GM19455 (cell line): Measurements from ENCODE around the gene MXD3.

ENCODE experiments used
- ATAC-seq: cut with Tn5 transposase; IDR thresholded peaks from one replicate; pipeline ENCODE4 v1.9.1; 2021; ENCODE audit not compliant: unreplicated experiment

The MXD3 gene

GRCh38 chr5:177304392-177305119 lies 7.1 kb downstream of the MXD3 start:
- no peak for ATAC-seq

- no peak for ATAC-seq
Observed at GRCh38 chr5:177303925-177304391, 7.7 kb downstream of the MXD3 start.

GRCh38 chr5:177303121-177303924 lies 8.4 kb downstream of the MXD3 start, which contains the start of the genes PRELID1 and RAB24:
Gene PRELID1, plus strand, starts transcription at chr5:177303799. Its CDS starts 187 bp downstream, at chr5:177303986.
Gene RAB24, minus strand, starts transcription at chr5:177303719. Its CDS starts 431 bp downstream, at chr5:177303288.
- peak; percentile 64 for ATAC-seq

- no peak for ATAC-seq
Observed at GRCh38 chr5:177302354-177303110, 9.2 kb downstream of the MXD3 start.

GRCh38 chr5:177301503-177302165 lies 10.1 kb downstream of the MXD3 start:
- no peak for ATAC-seq

GRCh38 chr5:177300951-177301350 lies 10.7 kb downstream of the MXD3 start:
- ATAC-seq, result no peak

GRCh38 chr5:177300236-177300880 lies 11.3 kb downstream of the MXD3 start:
- ATAC-seq, result peak; percentile 33

GRCh38 chr5:177299697-177300096 lies 12.0 kb downstream of the MXD3 start:
- no peak for ATAC-seq

GRCh38 chr5:177297922-177298321 lies 13.8 kb downstream of the MXD3 start:
- ATAC-seq, result no peak

GRCh38 chr5:177296581-177296980 lies 15.1 kb downstream of the MXD3 start:
- ATAC-seq, result no peak

GRCh38 chr5:177295924-177296323 lies 15.8 kb downstream of the MXD3 start:
- ATAC-seq, result no peak

- no peak for ATAC-seq
Observed at GRCh38 chr5:177294632-177295031, 17.1 kb downstream of the MXD3 start.

GRCh38 chr5:177293819-177294581 lies 17.7 kb downstream of the MXD3 start:
- no peak for ATAC-seq

GRCh38 chr5:177291735-177292134 lies 20.0 kb downstream of the MXD3 start:
- no peak for ATAC-seq

- ATAC-seq, result no peak
Observed at GRCh38 chr5:177290816-177291596, 20.7 kb downstream of the MXD3 start.

- no peak for ATAC-seq
Observed at GRCh38 chr5:177288191-177288590, 23.5 kb downstream of the MXD3 start.

GRCh38 chr5:177276886-177277285 lies 34.8 kb downstream of the MXD3 start:
- ATAC-seq, result no peak

GRCh38 chr5:177275883-177276282 lies 35.8 kb downstream of the MXD3 start:
- ATAC-seq, result no peak

- ATAC-seq, result no peak
Observed at GRCh38 chr5:177271113-177271512, 40.6 kb downstream of the MXD3 start.
